Natural killer cell treated with Interleukin-12 subunit alpha and Interleukin-12 subunit beta and Interleukin-15 and Interleukin-18, amount 100 ng/mL, for 72 hours (primary cell): Measurements from ENCODE around the gene TM2D1. TPM values are rescaled to one million over a fixed set of nuclear protein-coding genes. Genes with fewer than 3 reads are reported as not detected.

Experiments
- ATAC-seq, 2 donors: fragments of 150-1000 bp; cut with Tn5 transposase in 1 of 2; sonication (Bioruptor Pico), chemical (Tn5 transposase) in 1 of 2; 2 replicates each; pipeline ENCODE4 v1.10.0; 2021
- DNase-seq: peaks from one replicate; pipeline ENCODE4 v3.0.0; 2022; ENCODE audit warnings: low spot score
- H3K27ac Mint-ChIP-seq, 2 donors: 1 replicate in 1 of 2; 2 replicates in 1 of 2; pipeline ENCODE4 v1.8.0; 2022; ENCODE audit warnings: mixed read lengths in 2 of 2, mild to moderate bottlenecking in 1 of 2, moderate library complexity in 1 of 2
- H3K27me3 Mint-ChIP-seq, 2 donors: 1 replicate in 1 of 2; 2 replicates in 1 of 2; pipeline ENCODE4 v1.8.0; 2022; ENCODE audit warnings: mixed read lengths in 2 of 2
- H3K36me3 Mint-ChIP-seq: one replicate; pipeline ENCODE4 v1.8.0; 2022; ENCODE audit warnings: mixed read lengths
- H3K4me1 Mint-ChIP-seq, 2 donors: 1 replicate in 1 of 2; 2 replicates in 1 of 2; pipeline ENCODE4 v1.8.0; 2022; ENCODE audit warnings: low read depth in 2 of 2, mixed read lengths in 2 of 2, mild to moderate bottlenecking in 1 of 2
- H3K4me3 Mint-ChIP-seq: one replicate; pipeline ENCODE4 v1.8.0; 2022; ENCODE audit warnings: mixed read lengths
- H3K9me3 Mint-ChIP-seq: 2 replicates; pipeline ENCODE4 v1.8.0; 2022; ENCODE audit warnings: mixed read lengths
- total RNA-seq, 2 donors: library from RNA; stranded (reverse); gene quantifications; one replicate each; pipeline ENCODE4 v1.2.3, GENCODE V29; 2022

TM2D1 gene
- total RNA-seq, 2 donors from 2014 or later: 32.7 to 33.1 TPM

DNA sequence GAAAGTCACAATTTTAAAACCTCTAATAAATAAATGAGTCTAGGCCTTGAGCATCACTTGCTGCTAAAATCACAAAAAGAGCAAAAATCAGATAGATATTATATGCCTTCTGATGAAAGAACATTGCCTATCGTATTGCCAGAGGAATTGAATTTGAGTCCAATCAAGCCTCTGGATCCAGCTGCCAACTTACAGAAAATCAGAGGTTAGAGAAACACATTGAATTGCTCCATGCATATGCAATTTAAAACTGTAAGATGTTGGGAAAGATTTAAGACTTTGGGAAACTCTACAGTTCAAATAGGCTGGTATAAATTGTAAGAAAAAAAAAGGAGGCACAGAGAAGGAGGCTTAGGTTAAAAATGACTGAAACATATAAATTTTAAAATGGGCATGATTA lies 93.5 kb downstream of the TM2D1 start:
- Mint-ChIP-seq H3K27ac (no peak overlapping the region), H3K4me3 (no peak overlapping the region), H3K36me3 (no peaks in the 10 kb centered on the region), H3K9me3 (no peaks in the 10 kb centered on the region), H3K27me3 (peaks cover 13 to 25% of the 10 kb centered on the region in 2 donors), H3K4me1 (no peaks in the 10 kb centered on the region)
- DNase-seq (no peak), ATAC-seq (no peak)

Other genes with a start within 250 kb of the TM2D1 start
- 1 to 10 TPM; 3.9 to 5.8 TPM for gene PATJ, start 17.3 kb upstream of the TM2D1 start, total RNA-seq